ENCODE data around the gene NPHP4.

DNA sequence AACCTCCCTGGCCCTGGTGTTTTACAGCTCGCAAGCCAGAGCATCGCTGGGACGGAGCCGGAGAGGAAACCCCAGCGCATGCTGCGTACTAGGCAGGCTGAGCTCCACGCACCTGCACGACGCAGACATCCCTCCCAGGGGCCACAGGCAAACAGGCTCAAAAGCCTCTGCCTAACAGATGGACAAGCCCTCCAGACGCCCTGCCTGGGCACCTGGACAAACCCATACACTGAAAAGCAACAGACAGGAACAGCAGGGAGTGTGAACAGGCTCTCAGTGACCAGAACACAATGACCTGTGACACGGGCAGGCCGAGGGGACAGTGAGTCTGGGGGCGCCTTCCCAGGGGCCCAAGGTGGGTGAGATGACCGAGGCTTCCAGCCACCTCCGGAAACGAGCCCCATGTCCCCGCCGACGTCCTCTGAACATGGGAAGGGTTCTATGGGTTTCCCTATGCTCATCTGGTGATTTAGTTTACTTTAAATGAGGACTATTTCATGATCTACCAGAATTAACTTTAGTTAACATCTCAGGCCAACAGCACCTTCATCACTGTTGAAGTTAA is 40.3 kb downstream of the NPHP4 start:
- TF ChIP-seq, protein P1, sequence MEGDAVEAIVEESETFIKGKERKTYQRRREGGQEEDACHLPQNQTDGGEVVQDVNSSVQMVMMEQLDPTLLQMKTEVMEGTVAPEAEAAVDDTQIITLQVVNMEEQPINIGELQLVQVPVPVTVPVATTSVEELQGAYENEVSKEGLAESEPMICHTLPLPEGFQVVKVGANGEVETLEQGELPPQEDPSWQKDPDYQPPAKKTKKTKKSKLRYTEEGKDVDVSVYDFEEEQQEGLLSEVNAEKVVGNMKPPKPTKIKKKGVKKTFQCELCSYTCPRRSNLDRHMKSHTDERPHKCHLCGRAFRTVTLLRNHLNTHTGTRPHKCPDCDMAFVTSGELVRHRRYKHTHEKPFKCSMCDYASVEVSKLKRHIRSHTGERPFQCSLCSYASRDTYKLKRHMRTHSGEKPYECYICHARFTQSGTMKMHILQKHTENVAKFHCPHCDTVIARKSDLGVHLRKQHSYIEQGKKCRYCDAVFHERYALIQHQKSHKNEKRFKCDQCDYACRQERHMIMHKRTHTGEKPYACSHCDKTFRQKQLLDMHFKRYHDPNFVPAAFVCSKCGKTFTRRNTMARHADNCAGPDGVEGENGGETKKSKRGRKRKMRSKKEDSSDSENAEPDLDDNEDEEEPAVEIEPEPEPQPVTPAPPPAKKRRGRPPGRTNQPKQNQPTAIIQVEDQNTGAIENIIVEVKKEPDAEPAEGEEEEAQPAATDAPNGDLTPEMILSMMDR (IDR thresholded peaks at IDR 0.05) = no peak
- TF ChIP-seq POLR2A (IDR thresholded peaks at IDR 0.05) = no peak
